ENCODE data around the gene ABCA6.
"Not testable (repeated sequence)": the region's sequence is repeated elsewhere in the genome, so short reads cannot be mapped to it uniquely, and the experiment has no call there.

ABCA6 gene

DNA sequence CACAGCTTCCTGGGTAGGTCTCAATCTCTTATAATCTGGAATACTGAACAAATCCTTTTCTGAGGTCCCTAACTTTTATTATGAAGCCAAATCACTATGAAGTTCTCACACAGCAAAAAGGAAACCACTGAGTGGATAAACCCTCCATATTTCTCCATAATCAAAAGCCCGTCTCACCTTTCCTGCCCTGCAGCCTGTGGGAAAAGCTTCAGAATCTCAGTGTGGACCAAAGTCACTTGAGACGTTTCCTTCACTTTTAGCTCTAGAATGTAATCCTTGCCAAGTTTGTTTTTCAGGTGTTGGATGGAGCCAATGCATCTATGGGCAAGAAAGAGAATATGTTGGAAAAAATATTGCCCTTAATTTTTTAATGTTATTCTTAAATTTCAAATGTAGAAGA, 59.0 kb downstream of the ABCA6 start:
- Histone ChIP-seq H3K4me3 (ENCODE audit: low read length in 2 of 2) (no peak overlapping the region), H3K27me3 (ENCODE audit: control insufficient read depth in 2 of 2, insufficient read depth in 2 of 2, low read length in 2 of 2) (no peaks in the 10 kb centered on the region), H3K9me3 (ENCODE audit: control insufficient read depth in 2 of 2, low read length in 2 of 2) (peaks cover 0 to 3% of the 10 kb centered on the region in 2 donors), H3K4me1 (ENCODE audit: control insufficient read depth in 2 of 2, insufficient read depth in 2 of 2, low read length in 2 of 2) (no peaks in the 10 kb centered on the region), H3K36me3 (ENCODE audit: control insufficient read depth in 2 of 2, insufficient read depth in 2 of 2, low read length in 2 of 2) (peaks cover 0 to 2% of the 10 kb centered on the region in 2 donors), H3K9ac (ENCODE audit: low read depth in 1 of 2, low read length in 2 of 2) (no peak overlapping the region), H3K27ac (ENCODE audit: low read depth in 2 of 2, low read length in 2 of 2) (no peak overlapping the region)

DNA sequence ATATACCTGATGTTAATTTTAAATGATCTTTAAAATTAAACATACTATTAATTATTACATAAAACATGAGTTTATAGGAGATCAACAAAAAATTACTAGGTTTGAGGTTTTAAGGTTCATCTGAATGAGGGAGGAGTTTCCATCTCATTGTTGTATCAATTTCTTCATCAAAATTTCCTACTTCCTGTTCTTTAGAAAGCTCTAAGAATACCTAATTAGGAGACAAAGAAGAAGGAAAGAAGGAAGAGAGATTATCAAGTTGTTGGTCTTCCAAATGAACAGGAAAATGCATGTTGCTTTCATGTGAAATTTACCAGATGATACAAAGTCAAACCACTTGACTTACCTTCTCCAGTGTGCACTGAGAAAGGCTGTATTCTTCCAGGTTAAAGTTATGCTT, 62.8 kb downstream of the ABCA6 start:
- no peak overlapping the region for H3K27ac ChIP-seq (ENCODE audit: low read depth in 2 of 2, low read length in 2 of 2)
- peaks cover 0 to 3% of the 10 kb centered on the region in 2 donors for H3K9me3 ChIP-seq (ENCODE audit: control insufficient read depth in 2 of 2, low read length in 2 of 2)
- no peak overlapping the region for H3K9ac ChIP-seq (ENCODE audit: low read depth in 1 of 2, low read length in 2 of 2)
- no peak overlapping the region for H3K4me3 ChIP-seq (ENCODE audit: low read length in 2 of 2)
- no peaks in the 10 kb centered on the region for H3K4me1 ChIP-seq (ENCODE audit: control insufficient read depth in 2 of 2, insufficient read depth in 2 of 2, low read length in 2 of 2)
- no peaks in the 10 kb centered on the region for H3K27me3 ChIP-seq (ENCODE audit: control insufficient read depth in 2 of 2, insufficient read depth in 2 of 2, low read length in 2 of 2)
- no peaks in the 10 kb centered on the region for H3K36me3 ChIP-seq (ENCODE audit: control insufficient read depth in 2 of 2, insufficient read depth in 2 of 2, low read length in 2 of 2)

- H3K9me3 ChIP-seq (ENCODE audit: control insufficient read depth in 2 of 2, low read length in 2 of 2), result no peaks in the 10 kb centered on the region
- no peak overlapping the region for H3K27ac ChIP-seq (ENCODE audit: low read depth in 2 of 2, low read length in 2 of 2)
- H3K9ac ChIP-seq (ENCODE audit: low read depth in 1 of 2, low read length in 2 of 2), result no peak overlapping the region
- H3K36me3 ChIP-seq (ENCODE audit: control insufficient read depth in 2 of 2, insufficient read depth in 2 of 2, low read length in 2 of 2), result no peaks in the 10 kb centered on the region
- no peaks in the 10 kb centered on the region for H3K27me3 ChIP-seq (ENCODE audit: control insufficient read depth in 2 of 2, insufficient read depth in 2 of 2, low read length in 2 of 2)
- no peak overlapping the region for H3K4me3 ChIP-seq (ENCODE audit: low read length in 2 of 2)
- no peaks in the 10 kb centered on the region for H3K4me1 ChIP-seq (ENCODE audit: control insufficient read depth in 2 of 2, insufficient read depth in 2 of 2, low read length in 2 of 2)
Observed at GRCh38 chr17:69075823-69076222, 65.9 kb downstream of the ABCA6 start.

DNA sequence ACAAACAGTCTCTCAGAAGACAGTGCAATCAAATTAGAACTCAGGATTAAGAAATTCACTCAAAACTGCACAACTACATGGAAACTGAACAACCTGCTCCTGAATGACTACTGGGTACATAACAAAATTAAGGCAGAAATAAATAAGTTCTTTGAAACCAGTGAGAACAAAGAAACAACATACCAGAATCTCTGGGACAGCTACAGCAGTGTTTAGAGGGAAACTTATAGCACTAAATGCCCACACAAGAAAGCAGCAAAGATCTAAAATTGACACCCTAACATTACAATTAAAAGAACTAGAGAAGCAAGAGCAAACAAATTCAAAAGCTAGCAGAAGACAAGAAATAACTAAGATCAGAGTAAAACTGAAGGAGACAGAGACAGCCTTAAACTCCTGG, 68.3 kb downstream of the ABCA6 start:
- not testable (repeated sequence) for H3K4me3 ChIP-seq (ENCODE audit: low read length in 2 of 2); H3K9me3 ChIP-seq (ENCODE audit: control insufficient read depth in 2 of 2, low read length in 2 of 2); H3K27me3 ChIP-seq (ENCODE audit: control insufficient read depth in 2 of 2, insufficient read depth in 2 of 2, low read length in 2 of 2); H3K36me3 ChIP-seq (ENCODE audit: control insufficient read depth in 2 of 2, insufficient read depth in 2 of 2, low read length in 2 of 2); H3K4me1 ChIP-seq (ENCODE audit: control insufficient read depth in 2 of 2, insufficient read depth in 2 of 2, low read length in 2 of 2); H3K27ac ChIP-seq (ENCODE audit: low read depth in 2 of 2, low read length in 2 of 2); H3K9ac ChIP-seq (ENCODE audit: low read depth in 1 of 2, low read length in 2 of 2)

DNA sequence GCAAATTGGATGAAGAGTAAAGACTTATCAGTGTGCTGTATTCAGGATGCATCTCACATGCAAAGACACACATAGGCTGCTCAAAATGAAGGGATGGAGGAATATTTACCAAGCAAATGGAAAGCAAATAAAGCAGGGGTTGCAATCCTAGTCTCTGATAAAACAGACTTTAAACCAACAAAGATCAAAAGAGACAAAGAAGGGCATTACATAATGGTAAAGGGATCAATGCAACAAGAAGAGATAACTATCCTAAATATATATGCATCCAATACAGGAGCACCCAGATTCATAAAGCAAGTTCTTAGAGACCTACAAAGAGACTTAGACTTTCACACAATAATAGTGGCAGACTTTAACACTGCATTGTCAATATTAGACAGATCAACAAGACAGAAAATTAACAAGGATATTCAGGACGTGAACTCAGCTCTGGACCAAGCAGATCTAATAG, 68.9 kb downstream of the ABCA6 start:
- H3K27ac ChIP-seq (ENCODE audit: low read depth in 2 of 2, low read length in 2 of 2); H3K4me1 ChIP-seq (ENCODE audit: control insufficient read depth in 2 of 2, insufficient read depth in 2 of 2, low read length in 2 of 2); H3K9ac ChIP-seq (ENCODE audit: low read depth in 1 of 2, low read length in 2 of 2); H3K36me3 ChIP-seq (ENCODE audit: control insufficient read depth in 2 of 2, insufficient read depth in 2 of 2, low read length in 2 of 2); H3K4me3 ChIP-seq (ENCODE audit: low read length in 2 of 2); H3K27me3 ChIP-seq (ENCODE audit: control insufficient read depth in 2 of 2, insufficient read depth in 2 of 2, low read length in 2 of 2); H3K9me3 ChIP-seq (ENCODE audit: control insufficient read depth in 2 of 2, low read length in 2 of 2): not testable (repeated sequence)

DNA sequence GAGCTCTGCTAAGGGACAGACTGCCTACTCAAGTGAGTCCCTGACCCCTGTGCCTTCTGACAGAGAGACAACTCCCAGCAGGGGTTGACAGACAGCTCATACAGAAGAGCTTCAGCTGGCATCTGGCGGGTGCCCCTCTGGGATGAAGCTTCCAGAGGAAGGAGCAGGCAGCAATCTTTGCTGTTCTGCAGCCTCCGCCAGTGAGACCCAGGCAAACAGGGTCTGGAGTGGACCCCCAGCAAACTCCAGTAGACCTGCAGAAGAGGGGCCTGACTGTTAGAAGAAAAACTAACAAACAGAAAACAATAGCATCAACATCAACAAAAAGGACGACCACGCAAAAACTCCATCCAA, 70.5 kb downstream of the ABCA6 start:
- not testable (repeated sequence) for H3K27ac ChIP-seq (ENCODE audit: low read depth in 2 of 2, low read length in 2 of 2); H3K4me3 ChIP-seq (ENCODE audit: low read length in 2 of 2); H3K9ac ChIP-seq (ENCODE audit: low read depth in 1 of 2, low read length in 2 of 2); H3K36me3 ChIP-seq (ENCODE audit: control insufficient read depth in 2 of 2, insufficient read depth in 2 of 2, low read length in 2 of 2); H3K9me3 ChIP-seq (ENCODE audit: control insufficient read depth in 2 of 2, low read length in 2 of 2); H3K27me3 ChIP-seq (ENCODE audit: control insufficient read depth in 2 of 2, insufficient read depth in 2 of 2, low read length in 2 of 2); H3K4me1 ChIP-seq (ENCODE audit: control insufficient read depth in 2 of 2, insufficient read depth in 2 of 2, low read length in 2 of 2)

- not testable (repeated sequence) for H3K27ac ChIP-seq (ENCODE audit: low read depth in 2 of 2, low read length in 2 of 2); H3K36me3 ChIP-seq (ENCODE audit: control insufficient read depth in 2 of 2, insufficient read depth in 2 of 2, low read length in 2 of 2)
Observed at GRCh38 chr17:69070378-69071232, 71.1 kb downstream of the ABCA6 start.

GRCh38 chr17:69069226-69069750, 72.4 kb downstream of the ABCA6 start:
- no peaks in the 10 kb centered on the region for H3K27me3 ChIP-seq (ENCODE audit: control insufficient read depth in 2 of 2, insufficient read depth in 2 of 2, low read length in 2 of 2)
- no peaks in the 10 kb centered on the region for H3K4me1 ChIP-seq (ENCODE audit: control insufficient read depth in 2 of 2, insufficient read depth in 2 of 2, low read length in 2 of 2)
- no peak overlapping the region for H3K27ac ChIP-seq (ENCODE audit: low read depth in 2 of 2, low read length in 2 of 2)
- no peak overlapping the region for H3K4me3 ChIP-seq (ENCODE audit: low read length in 2 of 2)
- no peaks in the 10 kb centered on the region for H3K36me3 ChIP-seq (ENCODE audit: control insufficient read depth in 2 of 2, insufficient read depth in 2 of 2, low read length in 2 of 2)
- H3K9ac ChIP-seq (ENCODE audit: low read depth in 1 of 2, low read length in 2 of 2), result no peak overlapping the region
- no peaks in the 10 kb centered on the region for H3K9me3 ChIP-seq (ENCODE audit: control insufficient read depth in 2 of 2, low read length in 2 of 2)

More at GRCh38 chr17:69070378-69071232, 71.1 kb downstream of the ABCA6 start:
- H3K9me3 ChIP-seq (ENCODE audit: control insufficient read depth in 2 of 2, low read length in 2 of 2); H3K4me1 ChIP-seq (ENCODE audit: control insufficient read depth in 2 of 2, insufficient read depth in 2 of 2, low read length in 2 of 2); H3K27me3 ChIP-seq (ENCODE audit: control insufficient read depth in 2 of 2, insufficient read depth in 2 of 2, low read length in 2 of 2); H3K9ac ChIP-seq (ENCODE audit: low read depth in 1 of 2, low read length in 2 of 2): not testable (repeated sequence)
- peak overlapping the region in 1 of 2 donors; percentile 56 for H3K4me3 ChIP-seq (ENCODE audit: low read length in 2 of 2)

- Histone ChIP-seq H3K27me3 (ENCODE audit: control insufficient read depth in 2 of 2, insufficient read depth in 2 of 2, low read length in 2 of 2) (no peaks in the 10 kb centered on the region), H3K27ac (ENCODE audit: low read depth in 2 of 2, low read length in 2 of 2) (no peak overlapping the region), H3K9me3 (ENCODE audit: control insufficient read depth in 2 of 2, low read length in 2 of 2) (no peaks in the 10 kb centered on the region), H3K4me1 (ENCODE audit: control insufficient read depth in 2 of 2, insufficient read depth in 2 of 2, low read length in 2 of 2) (no peaks in the 10 kb centered on the region), H3K36me3 (ENCODE audit: control insufficient read depth in 2 of 2, insufficient read depth in 2 of 2, low read length in 2 of 2) (no peaks in the 10 kb centered on the region), H3K9ac (ENCODE audit: low read depth in 1 of 2, low read length in 2 of 2) (no peak overlapping the region), H3K4me3 (ENCODE audit: low read length in 2 of 2) (no peak overlapping the region)
Observed at GRCh38 chr17:69067274-69068047, 74.2 kb downstream of the ABCA6 start.

- Histone ChIP-seq H3K4me1 (ENCODE audit: control insufficient read depth in 2 of 2, insufficient read depth in 2 of 2, low read length in 2 of 2) (no peaks in the 10 kb centered on the region), H3K27ac (ENCODE audit: low read depth in 2 of 2, low read length in 2 of 2) (no peak overlapping the region), H3K36me3 (ENCODE audit: control insufficient read depth in 2 of 2, insufficient read depth in 2 of 2, low read length in 2 of 2) (no peaks in the 10 kb centered on the region), H3K27me3 (ENCODE audit: control insufficient read depth in 2 of 2, insufficient read depth in 2 of 2, low read length in 2 of 2) (no peaks in the 10 kb centered on the region), H3K4me3 (ENCODE audit: low read length in 2 of 2) (no peak overlapping the region), H3K9me3 (ENCODE audit: control insufficient read depth in 2 of 2, low read length in 2 of 2) (no peaks in the 10 kb centered on the region), H3K9ac (ENCODE audit: low read depth in 1 of 2, low read length in 2 of 2) (no peak overlapping the region)
Observed at GRCh38 chr17:69066482-69066881, 75.2 kb downstream of the ABCA6 start.
